ENCODE measurements around the gene CCDC187. TPM values are rescaled to one million over a fixed set of nuclear protein-coding genes. Genes with fewer than 3 reads are reported as not detected.

The CCDC187 gene
- total and polyA plus RNA-seq, 2 of the 4 experiments (the other 2 are of a cell fraction) = not detected

- ATAC-seq (ENCODE audit: low read depth) = no peak
- ChIA-PET POLR2A (ENCODE audit: unreplicated experiment) (no interaction called here), CTCF (no interaction called here)
- H2AFZ ChIP-seq (replicated peaks; ENCODE audit: low read length, poor library complexity) = peak overlapping the region; percentile 74
- H3K9me1 ChIP-seq (ENCODE audit: insufficient read depth, low read length) = no peaks in the 10 kb centered on the region
- H2BK15ac ChIP-seq (ENCODE audit: low read depth, low read length) = no peak overlapping the region
- dilution Hi-C loops (cut with HindIII; ENCODE audit: low sequenced_read_pairs, unreplicated experiment) (no loop called here), in situ Hi-C loops (cut with MboI; ENCODE audit: low sequenced_read_pairs) (no loop called here), intact Hi-C loops (cut with micrococcal nuclease) (no loop called here)
- no peak overlapping the region for H3K4ac ChIP-seq (ENCODE audit: low read depth, low read length)
- no peaks in the 10 kb centered on the region for H4K20me1 ChIP-seq (ENCODE audit: insufficient read depth, low read length)
- H2AK5ac ChIP-seq (ENCODE audit: low read depth, low read length) = no peak overlapping the region
- H3K23ac ChIP-seq (ENCODE audit: low read depth, low read length) = no peak overlapping the region
- H4K8ac ChIP-seq (ENCODE audit: low read depth in 2 of 2, low read length in 2 of 2) = no peak overlapping the region
- H2BK120ac ChIP-seq (ENCODE audit: low read depth, low read length) = no peak overlapping the region
- no peak overlapping the region for H2BK20ac ChIP-seq (ENCODE audit: low read depth, low read length)
- no peaks in the 10 kb centered on the region for H3K4me1 ChIP-seq (ENCODE audit: control insufficient read depth, insufficient read depth, low read length)
- no peak overlapping the region for H3K18ac ChIP-seq (ENCODE audit: low read depth, low read length)
- DNase-seq = no peak
- H3K27me3 ChIP-seq (ENCODE audit: control insufficient read depth, insufficient read depth, low read length) = peaks cover 38% of the 10 kb centered on the region
- TF ChIP-seq ELK1 (IDR thresholded peaks at IDR 0.05; ENCODE audit: borderline replicate concordance, low read depth, low read length) (no peak), CTCF (conservative IDR thresholded peaks at IDR 0.05; ENCODE audit: low read depth, low read length) (no peak), MXI1 (IDR thresholded peaks at IDR 0.05; ENCODE audit: borderline replicate concordance, low read depth, low read length) (no peak), SMC3 (IDR thresholded peaks at IDR 0.05; ENCODE audit: low read depth, low read length) (no peak), POLR2A (IDR thresholded peaks at IDR 0.05; ENCODE audit: low read depth, low read length) (no peak), RFX5 (IDR thresholded peaks at IDR 0.05; ENCODE audit: low read depth, low read length) (no peak), RAD21 (IDR thresholded peaks at IDR 0.05; ENCODE audit: low read length) (no peak), CEBPB (IDR thresholded peaks at IDR 0.05; ENCODE audit: low read depth, low read length) (no peak), BHLHE40 (IDR thresholded peaks at IDR 0.05; ENCODE audit: low read depth, low read length) (no peak)
- H3K56ac ChIP-seq (ENCODE audit: extremely low read depth, insufficient read depth, low read length) = no peak overlapping the region
- H3K14ac ChIP-seq (replicated peaks; ENCODE audit: low read depth, low read length) = no peak overlapping the region
- H4K5ac ChIP-seq (ENCODE audit: low read depth, low read length) = no peak overlapping the region
- H3K9ac ChIP-seq (ENCODE audit: low read depth, low read length) = no peak overlapping the region
- H3K27ac ChIP-seq (ENCODE audit: insufficient read depth, low read length) = no peak overlapping the region
- no peaks in the 10 kb centered on the region for H3K79me1 ChIP-seq (ENCODE audit: low read depth in 1 of 2, low read length in 2 of 2)
- no peaks in the 10 kb centered on the region for H3K36me3 ChIP-seq (ENCODE audit: control insufficient read depth, insufficient read depth, low read length)
- no peaks in the 10 kb centered on the region; the same call in 1 of the 2 replicates for H3K9me3 ChIP-seq (ENCODE audit: control insufficient read depth, insufficient read depth, low read length)
- no peak overlapping the region for H3K4me2 ChIP-seq (ENCODE audit: low read depth, low read length)
- no peak overlapping the region for H2BK5ac ChIP-seq (ENCODE audit: low read depth, low read length, poor library complexity, severe bottlenecking)
- BruUV-seq (replicated peaks) = no TSS peak
- no peak overlapping the region for H4K91ac ChIP-seq (ENCODE audit: insufficient read depth, low read depth, low read length)
- 75 to 100% methylated on average over 1 to 14 of the region's 14 CpGs for WGBS, 2 experiments (ENCODE audit: extremely low coverage in 2 of 2, insufficient read length in 1 of 2)
- H3K4me3 ChIP-seq (ENCODE audit: insufficient read depth, low read depth, low read length) = no peak overlapping the region
- no peak overlapping the region for H2AK9ac ChIP-seq (replicated peaks; ENCODE audit: low read depth, low read length, poor library complexity)
These were observed 10.3 kb downstream of the CCDC187 start for GRCh38 chr9:136293476-136294077.
